Fibroblast of the aortic adventitia (primary cell): ENCODE measurements around the gene TRRAP. TPM values are rescaled to one million over a fixed set of nuclear protein-coding genes. Genes with fewer than 3 reads are reported as not detected.

Experiments used
- DNase-seq: peaks from one replicate; pipeline ENCODE4 v3.0.0-alpha.2; 2010; ENCODE audit warnings: low read depth
- H3K4me3 ChIP-seq: 2 replicates; pipeline ENCODE4 v1.5.1; 2011; ENCODE audit warnings: low read depth, mild to moderate bottlenecking, control low read depth, low read length, moderate library complexity
- total RNA-seq: library from RNA; depleted of rRNA; stranded (reverse); fragments of >200 nt; gene quantifications from 2 replicates; pipeline ENCODE4 v1.2.3, GENCODE V29; 2012; ENCODE audit warnings: low replicate concordance
- TF ChIP-seq, protein P1 (sequence below): IDR thresholded peaks from 2 replicates; pipeline ENCODE4 v1.5.1; 2011; ENCODE audit warnings: mild to moderate bottlenecking, low read length, control low read depth, inconsistent platforms; ENCODE audit not compliant: insufficient read depth

TRRAP gene
- total RNA-seq, 1 donor: 17.4 TPM

DNA sequence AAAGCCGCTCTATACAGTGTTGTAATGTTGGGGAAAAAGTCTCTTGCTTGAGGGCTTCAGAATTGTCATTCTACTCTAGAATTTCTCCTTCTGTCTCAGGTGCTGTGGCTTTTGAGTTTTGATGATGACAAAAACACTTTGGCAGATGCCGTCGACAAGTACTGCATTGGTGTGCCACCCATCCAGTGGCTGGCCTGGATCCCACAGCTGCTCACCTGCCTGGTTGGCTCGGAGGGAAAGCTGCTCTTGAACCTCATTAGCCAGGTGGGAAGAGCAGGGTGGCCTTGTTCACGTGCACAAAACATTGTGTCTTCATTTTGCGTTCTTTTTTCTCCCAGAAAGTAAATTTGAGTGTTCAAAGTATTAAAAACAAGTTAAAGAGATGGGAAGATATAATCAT is 112.0 kb downstream of the TRRAP start:
- TF ChIP-seq, protein P1, sequence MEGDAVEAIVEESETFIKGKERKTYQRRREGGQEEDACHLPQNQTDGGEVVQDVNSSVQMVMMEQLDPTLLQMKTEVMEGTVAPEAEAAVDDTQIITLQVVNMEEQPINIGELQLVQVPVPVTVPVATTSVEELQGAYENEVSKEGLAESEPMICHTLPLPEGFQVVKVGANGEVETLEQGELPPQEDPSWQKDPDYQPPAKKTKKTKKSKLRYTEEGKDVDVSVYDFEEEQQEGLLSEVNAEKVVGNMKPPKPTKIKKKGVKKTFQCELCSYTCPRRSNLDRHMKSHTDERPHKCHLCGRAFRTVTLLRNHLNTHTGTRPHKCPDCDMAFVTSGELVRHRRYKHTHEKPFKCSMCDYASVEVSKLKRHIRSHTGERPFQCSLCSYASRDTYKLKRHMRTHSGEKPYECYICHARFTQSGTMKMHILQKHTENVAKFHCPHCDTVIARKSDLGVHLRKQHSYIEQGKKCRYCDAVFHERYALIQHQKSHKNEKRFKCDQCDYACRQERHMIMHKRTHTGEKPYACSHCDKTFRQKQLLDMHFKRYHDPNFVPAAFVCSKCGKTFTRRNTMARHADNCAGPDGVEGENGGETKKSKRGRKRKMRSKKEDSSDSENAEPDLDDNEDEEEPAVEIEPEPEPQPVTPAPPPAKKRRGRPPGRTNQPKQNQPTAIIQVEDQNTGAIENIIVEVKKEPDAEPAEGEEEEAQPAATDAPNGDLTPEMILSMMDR: no peak
- no peak overlapping the region for H3K4me3 ChIP-seq
- no peak for DNase-seq

DNA sequence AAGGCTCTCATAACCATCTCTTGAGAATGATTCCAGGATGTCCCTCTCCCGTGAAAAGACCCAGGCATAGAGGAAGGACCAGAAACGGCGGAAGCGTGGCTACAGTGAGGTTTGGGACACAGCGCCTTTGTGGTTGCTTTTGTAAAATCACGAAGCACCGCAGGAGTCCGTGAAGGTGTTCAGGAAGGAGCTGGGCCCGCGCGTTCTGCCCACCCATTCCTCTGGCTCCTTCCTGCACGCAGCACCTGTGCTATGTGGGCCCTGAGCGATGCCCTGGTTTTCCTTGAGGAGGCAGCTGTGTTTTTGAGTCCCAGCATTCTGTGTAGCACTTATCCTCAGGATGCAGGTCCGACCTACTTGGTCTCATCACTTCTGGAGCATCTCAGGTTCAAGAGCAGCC is 112.8 kb downstream of the TRRAP start:
- TF ChIP-seq, protein P1: no peak
- DNase-seq: no peak
- no peak overlapping the region for H3K4me3 ChIP-seq

DNA sequence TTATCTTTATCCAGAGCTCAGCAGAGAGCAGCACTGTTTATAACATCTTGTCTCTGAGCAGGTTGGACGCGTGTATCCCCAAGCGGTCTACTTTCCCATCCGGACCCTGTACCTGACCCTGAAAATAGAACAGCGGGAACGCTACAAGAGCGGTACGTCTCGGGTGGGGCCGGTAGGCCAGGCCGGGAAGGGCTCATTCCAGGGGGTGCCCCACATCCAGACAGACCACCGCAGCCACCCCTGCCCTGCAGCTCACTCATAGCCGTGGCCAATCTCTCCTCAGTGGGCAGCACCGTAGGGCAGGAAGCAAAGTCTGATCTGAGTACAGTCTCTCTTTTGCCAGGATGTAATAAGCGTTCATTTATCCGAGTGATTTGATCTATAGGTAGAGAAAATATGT is 113.7 kb downstream of the TRRAP start:
- no peak overlapping the region for H3K4me3 ChIP-seq
- TF ChIP-seq, protein P1: no peak
- DNase-seq: no peak

DNA sequence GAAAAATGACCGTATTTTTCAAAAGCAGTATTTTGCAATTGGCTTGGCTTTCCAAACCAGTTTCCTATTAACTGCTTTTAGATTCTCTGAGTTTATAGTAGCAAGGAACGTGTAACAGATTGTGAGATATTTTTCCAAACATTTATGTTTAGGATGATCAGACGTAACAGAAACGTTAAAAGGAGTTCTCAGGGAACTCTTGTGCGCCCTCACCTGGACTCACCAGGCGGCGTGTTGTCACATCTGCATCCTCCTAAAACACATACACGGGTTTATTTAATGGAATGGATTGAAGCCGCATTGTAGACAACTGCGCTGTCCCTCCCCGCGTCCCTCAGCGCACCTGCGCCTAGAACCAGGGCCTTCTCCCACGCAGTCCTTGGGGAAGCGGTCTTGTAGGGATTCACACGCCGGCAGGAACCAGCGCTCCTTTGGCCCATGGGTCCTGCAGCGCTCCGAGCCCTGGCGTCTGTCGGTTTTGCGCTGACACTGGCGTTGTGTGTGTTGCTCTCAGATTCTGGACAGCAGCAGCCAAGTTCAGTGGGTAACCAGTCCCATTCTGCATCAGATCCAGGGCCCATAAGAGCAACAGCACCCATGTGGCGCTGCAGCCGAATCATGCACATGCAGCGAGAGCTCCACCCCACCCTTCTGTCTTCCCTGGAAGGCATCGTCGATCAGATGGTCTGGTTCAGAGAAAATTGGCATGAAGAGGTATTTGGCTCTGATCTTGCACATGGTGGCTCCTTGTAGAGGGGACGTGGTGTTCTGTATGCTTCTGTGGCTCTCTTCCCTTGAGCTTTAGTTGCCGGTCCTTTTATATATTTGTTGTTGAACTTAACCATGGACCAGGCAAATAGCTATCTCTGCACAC is 114.9 kb downstream of the TRRAP start:
- H3K4me3 ChIP-seq: no peak overlapping the region
- no peak for DNase-seq
- TF ChIP-seq, protein P1: no peak

DNA sequence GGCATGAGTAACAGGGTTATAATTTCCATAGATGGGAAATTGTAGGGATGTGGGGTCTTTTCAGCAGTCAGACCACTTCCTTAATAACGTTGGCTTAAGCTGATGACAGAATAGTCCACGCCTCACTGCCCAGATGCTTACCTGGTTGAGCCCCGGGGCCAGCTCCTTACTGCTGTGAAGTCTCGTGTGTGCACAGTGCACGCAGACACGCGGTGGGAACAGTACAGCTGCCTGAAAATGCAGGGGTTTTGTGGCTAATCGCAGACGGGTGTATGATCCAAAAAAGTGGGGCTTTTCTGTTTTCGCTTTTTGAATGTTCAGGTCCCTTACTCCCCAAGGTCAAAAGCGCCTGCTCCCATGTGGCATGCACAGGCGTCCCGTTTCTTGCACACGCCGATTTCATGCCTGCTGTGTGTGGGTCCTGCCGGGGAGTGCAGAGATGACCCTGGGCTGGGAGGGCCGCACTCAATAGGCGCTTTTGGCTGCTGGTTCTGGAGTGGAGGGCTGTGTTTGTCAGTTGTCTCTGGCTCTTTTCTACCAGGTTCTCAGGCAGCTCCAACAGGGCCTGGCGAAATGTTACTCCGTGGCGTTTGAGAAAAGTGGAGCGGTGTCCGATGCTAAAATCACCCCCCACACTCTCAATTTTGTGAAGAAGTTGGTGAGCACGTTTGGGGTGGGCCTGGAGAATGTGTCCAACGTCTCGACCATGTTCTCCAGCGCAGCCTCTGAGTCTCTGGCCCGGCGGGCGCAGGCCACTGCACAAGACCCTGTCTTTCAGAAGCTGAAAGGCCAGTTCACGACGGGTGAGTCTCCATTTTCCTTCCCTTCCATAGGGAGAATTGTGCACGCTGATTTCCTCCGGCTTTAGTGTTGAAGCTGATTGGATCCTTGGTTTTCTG is 116.0 kb downstream of the TRRAP start:
- DNase-seq: no peak
- no peak overlapping the region for H3K4me3 ChIP-seq
- TF ChIP-seq, protein P1: no peak

DNA sequence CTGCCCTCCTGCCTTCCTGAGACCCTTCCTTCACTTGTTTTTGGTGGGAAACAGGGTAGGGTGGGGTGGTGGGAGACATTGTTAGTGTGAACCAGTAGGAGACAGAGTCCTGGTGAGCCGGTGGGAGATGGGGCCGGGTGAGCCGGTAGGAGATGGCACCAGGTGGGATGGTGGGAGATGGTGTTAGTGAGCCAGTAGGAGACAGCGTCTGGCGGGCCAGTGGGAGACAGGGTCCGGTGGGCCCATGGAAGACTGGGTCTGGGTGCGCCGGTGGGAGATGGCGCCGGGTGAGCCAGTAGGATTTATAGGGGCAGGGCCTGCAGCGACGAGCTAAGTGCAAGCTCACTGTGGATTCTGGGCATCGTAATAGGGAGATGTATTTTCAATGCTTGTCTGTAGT is 116.8 kb downstream of the TRRAP start:
- DNase-seq: no peak
- no peak overlapping the region for H3K4me3 ChIP-seq
- TF ChIP-seq, protein P1: no peak
